ENCODE measurements around the gene LGMN. TPM values are rescaled to one million over a fixed set of nuclear protein-coding genes. Genes with fewer than 3 reads are reported as not detected.

LGMN gene
- polyA plus RNA-seq, 3 donors, result 1.7 to 3.3 (median 2.9) TPM

DNA sequence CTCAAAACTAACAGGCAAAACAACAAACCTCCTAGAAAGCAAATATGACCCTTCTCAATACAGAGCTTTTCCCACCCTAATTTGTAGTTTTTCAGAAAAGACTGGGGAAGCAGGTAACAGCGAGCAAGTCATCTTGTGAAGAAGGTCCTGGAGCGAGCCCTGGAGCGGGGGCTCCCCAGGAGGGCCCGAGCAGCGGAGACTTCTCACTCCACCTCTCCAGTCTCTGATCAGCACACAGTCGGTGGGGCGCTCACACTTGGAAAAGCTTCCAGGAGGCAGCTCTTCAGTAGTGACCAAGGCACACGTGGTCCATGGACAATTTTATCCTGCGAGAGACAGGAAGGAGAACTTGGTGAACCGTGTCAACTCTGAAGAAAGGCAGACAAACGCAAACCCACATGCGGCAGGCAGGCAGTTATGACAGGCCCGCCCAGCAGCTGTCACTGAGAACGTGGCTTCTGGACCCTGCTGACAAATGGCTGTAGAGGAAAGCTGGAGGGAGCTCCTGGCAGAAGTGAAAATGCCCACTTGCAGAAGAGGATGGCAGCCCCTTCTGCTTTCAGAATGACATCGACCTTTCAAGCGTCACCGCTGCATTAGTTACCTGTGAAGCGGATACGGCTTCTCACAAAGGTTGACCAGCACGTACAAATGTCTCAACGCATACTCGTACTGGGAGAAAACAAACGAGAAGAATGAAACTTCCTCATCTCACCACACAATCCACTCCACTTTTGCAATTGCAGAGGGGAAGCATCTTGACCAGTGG, 44.2 kb downstream of the LGMN start:
- WGBS (ENCODE audit: insufficient coverage), result 15% methylated on average over 18 of the region's 23 CpGs
- H3K27ac Mint-ChIP-seq, result peak overlapping the region; percentile 78 to 98 (median 96)
- Histone ChIP-seq H3K79me2 (ENCODE audit: insufficient read depth, low read length) (no peaks in the 10 kb centered on the region), H3K27me3 (ENCODE audit: control insufficient read depth in 2 of 2, insufficient read depth in 2 of 2, low read length in 2 of 2) (no peaks in the 10 kb centered on the region), H3K4me3 (replicated peaks in 1 of 3; ENCODE audit: low read depth in 2 of 3, low read length in 3 of 3) (peak overlapping the region in 1 of 3 experiments; percentile 57), H3K27ac (ENCODE audit: low read depth in 1 of 2, low read length in 2 of 2) (peak overlapping the region; percentile 64 to 72), H2AFZ (ENCODE audit: insufficient read depth, low read depth, low read length, poor library complexity, severe bottlenecking) (no peak overlapping the region), H3K4me1 (ENCODE audit: control insufficient read depth in 1 of 2, insufficient read depth in 2 of 2, low read length in 2 of 2) (peaks cover 38 to 39% of the 10 kb centered on the region in 2 donors), H3K9me3 (replicated peaks in 1 of 2; ENCODE audit: control insufficient read depth in 1 of 2, insufficient read depth in 1 of 2, low read length in 2 of 2) (no peaks in the 10 kb centered on the region), H4K20me1 (ENCODE audit: insufficient read depth, low read length) (no peaks in the 10 kb centered on the region), H3K4me2 (replicated peaks; ENCODE audit: extremely low read depth, low read length, poor library complexity, severe bottlenecking) (peak overlapping the region; percentile 67), H3K36me3 (replicated peaks in 1 of 2; ENCODE audit: control insufficient read depth in 1 of 2, insufficient read depth in 2 of 2, low read length in 2 of 2) (no peaks in the 10 kb centered on the region), H3K9ac (ENCODE audit: insufficient read depth, low read length, poor library complexity, severe bottlenecking) (peak overlapping the region; percentile 2)
- peaks cover 0 to 3% (median 0%) of the 10 kb centered on the region in 7 donors for H3K9me3 Mint-ChIP-seq
- intact Hi-C loops (cut with micrococcal nuclease), result no loop called here
- peaks cover 58% of the 10 kb centered on the region for H3K4me1 Mint-ChIP-seq
- peak; percentile 68 to 91 (median 89) for DNase-seq
- peaks cover 2% of the 10 kb centered on the region in 3 donors for H3K27me3 Mint-ChIP-seq (ENCODE audit: low read depth in 3 of 3)
- peaks cover 0 to 2% of the 10 kb centered on the region in 2 donors for H3K36me3 Mint-ChIP-seq
- H3K4me3 Mint-ChIP-seq, result peak overlapping the region; percentile 37 to 76
- no peak for TF ChIP-seq CTCF (IDR thresholded peaks at IDR 0.05)

GRCh38 chr14:92703516-92703915, 44.9 kb downstream of the LGMN start:
- Histone ChIP-seq H3K9ac (ENCODE audit: insufficient read depth, low read length, poor library complexity, severe bottlenecking) (no peak overlapping the region), H3K27me3 (ENCODE audit: control insufficient read depth in 2 of 2, insufficient read depth in 2 of 2, low read length in 2 of 2) (no peaks in the 10 kb centered on the region), H3K4me2 (replicated peaks; ENCODE audit: extremely low read depth, low read length, poor library complexity, severe bottlenecking) (peak overlapping the region; percentile 67), H3K4me3 (replicated peaks in 1 of 3; ENCODE audit: low read depth in 2 of 3, low read length in 3 of 3) (peak overlapping the region in 1 of 3 experiments; percentile 57), H3K36me3 (replicated peaks in 1 of 2; ENCODE audit: control insufficient read depth in 1 of 2, insufficient read depth in 2 of 2, low read length in 2 of 2) (no peaks in the 10 kb centered on the region), H3K27ac (ENCODE audit: low read depth in 1 of 2, low read length in 2 of 2) (peak overlapping the region in 1 of 2 donors; percentile 21), H3K79me2 (ENCODE audit: insufficient read depth, low read length) (no peaks in the 10 kb centered on the region), H2AFZ (ENCODE audit: insufficient read depth, low read depth, low read length, poor library complexity, severe bottlenecking) (no peak overlapping the region), H3K4me1 (ENCODE audit: control insufficient read depth in 1 of 2, insufficient read depth in 2 of 2, low read length in 2 of 2) (peaks cover 38 to 39% of the 10 kb centered on the region in 2 donors), H4K20me1 (ENCODE audit: insufficient read depth, low read length) (no peaks in the 10 kb centered on the region), H3K9me3 (replicated peaks in 1 of 2; ENCODE audit: control insufficient read depth in 1 of 2, insufficient read depth in 1 of 2, low read length in 2 of 2) (no peaks in the 10 kb centered on the region)
- H3K9me3 Mint-ChIP-seq, result peaks cover 0 to 3% (median 0%) of the 10 kb centered on the region in 7 donors
- peaks cover 0 to 2% of the 10 kb centered on the region in 2 donors for H3K36me3 Mint-ChIP-seq
- TF ChIP-seq CTCF (IDR thresholded peaks at IDR 0.05), result no peak
- intact Hi-C loops (cut with micrococcal nuclease), result no loop called here
- peak overlapping the region; percentile 16 to 42 for H3K4me3 Mint-ChIP-seq
- H3K27ac Mint-ChIP-seq, result peak overlapping the region in 6 of 7 donors; percentile 88 to 98 (median 96)
- peaks cover 58% of the 10 kb centered on the region for H3K4me1 Mint-ChIP-seq
- WGBS (ENCODE audit: insufficient coverage), result 100% methylated on average over 8 of the region's 10 CpGs
- DNase-seq, result no peak
- peaks cover 2% of the 10 kb centered on the region in 3 donors for H3K27me3 Mint-ChIP-seq (ENCODE audit: low read depth in 3 of 3)
